ENCODE results near the gene MIPEP. TPM values are rescaled to one million over a fixed set of nuclear protein-coding genes. Genes with fewer than 3 reads are reported as not detected.

MIPEP gene
- total RNA-seq, 1 donor from 2014 or later = 15.7 TPM

GRCh38 chr13:23692816-23693215, 196.4 kb downstream of the MIPEP start:
- H3K4me3 ChIP-seq (ENCODE audit: low read depth, low read length) = peak overlapping the region; percentile 12
- no peak for TF ChIP-seq CTCF (conservative IDR thresholded peaks at IDR 0.05; ENCODE audit: low read depth, low read length)
- no peak for DNase-seq (ENCODE audit: low read depth)

DNA sequence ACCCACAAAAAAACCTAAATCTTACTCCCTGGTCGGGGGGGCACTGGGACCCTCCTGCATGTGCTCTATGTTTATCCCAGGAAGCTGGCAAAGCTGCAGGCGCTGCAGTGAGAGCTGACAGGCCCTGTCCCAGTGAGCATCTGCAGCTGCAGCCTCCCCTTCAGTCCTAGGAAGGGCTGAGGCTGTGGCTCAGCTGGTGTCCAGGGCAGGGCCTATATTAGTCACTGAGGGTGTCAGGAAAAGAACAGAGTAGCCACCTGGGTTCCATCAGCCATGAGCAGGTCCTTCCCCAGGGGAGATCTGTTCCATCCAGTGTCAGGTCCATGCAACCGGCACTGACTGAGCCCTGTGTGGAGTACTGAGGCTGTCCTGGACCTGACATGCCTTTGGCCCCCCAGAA, 198.5 kb downstream of the MIPEP start:
- no peak for DNase-seq (ENCODE audit: low read depth)
- TF ChIP-seq CTCF (conservative IDR thresholded peaks at IDR 0.05; ENCODE audit: low read depth, low read length) = no peak
- H3K4me3 ChIP-seq (ENCODE audit: low read depth, low read length) = no peak overlapping the region

- H3K4me3 ChIP-seq (ENCODE audit: low read depth, low read length) = no peak overlapping the region
- no peak for TF ChIP-seq CTCF (conservative IDR thresholded peaks at IDR 0.05; ENCODE audit: low read depth, low read length)
- DNase-seq (ENCODE audit: low read depth) = no peak
These were observed 200.9 kb downstream of the MIPEP start for GRCh38 chr13:23688336-23688735.

DNA sequence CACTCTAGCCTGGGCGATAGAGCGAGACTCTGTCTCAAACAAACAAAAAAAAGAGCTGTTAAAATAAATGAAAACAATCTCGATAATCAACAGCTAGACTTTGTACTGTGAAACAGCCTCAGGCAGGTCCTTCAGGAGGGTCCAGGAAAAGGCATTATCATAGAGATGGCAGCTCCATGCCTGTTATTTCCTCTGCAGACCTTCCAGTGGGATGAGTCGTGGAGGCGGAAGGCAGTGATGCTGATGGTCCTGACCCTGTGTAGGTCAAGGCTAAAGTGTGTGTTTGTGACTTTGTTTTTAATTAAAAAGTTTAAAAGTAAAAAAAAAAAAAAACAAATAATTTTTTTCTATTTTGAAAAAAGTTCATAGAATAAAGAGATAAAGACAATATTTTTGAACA, 201.6 kb downstream of the MIPEP start:
- no peak overlapping the region for H3K4me3 ChIP-seq (ENCODE audit: low read depth, low read length)
- no peak for DNase-seq (ENCODE audit: low read depth)
- no peak for TF ChIP-seq CTCF (conservative IDR thresholded peaks at IDR 0.05; ENCODE audit: low read depth, low read length)

DNA sequence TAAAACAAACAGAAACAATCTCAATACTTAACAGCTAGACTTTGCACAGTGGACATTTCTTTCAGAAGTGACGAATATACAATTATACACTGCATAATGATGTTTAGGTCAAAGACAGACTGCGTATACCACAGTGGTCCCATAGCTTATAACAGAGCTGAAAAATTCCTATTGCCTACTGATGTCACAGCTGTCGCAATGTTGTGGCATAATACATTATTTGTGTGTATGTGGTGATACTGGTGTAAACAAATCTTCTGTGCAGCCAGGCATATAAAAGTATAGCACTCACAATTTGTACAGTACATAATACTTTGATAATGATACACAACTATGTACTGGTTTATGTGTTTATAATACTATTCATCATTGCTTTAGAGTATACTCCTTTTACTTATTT, 202.3 kb downstream of the MIPEP start:
- H3K4me3 ChIP-seq (ENCODE audit: low read depth, low read length) = no peak overlapping the region
- no peak for TF ChIP-seq CTCF (conservative IDR thresholded peaks at IDR 0.05; ENCODE audit: low read depth, low read length)
- no peak for DNase-seq (ENCODE audit: low read depth)

GRCh38 chr13:23685416-23685815, 203.8 kb downstream of the MIPEP start:
- no peak overlapping the region for H3K4me3 ChIP-seq (ENCODE audit: low read depth, low read length)
- no peak for DNase-seq (ENCODE audit: low read depth)
- TF ChIP-seq CTCF (conservative IDR thresholded peaks at IDR 0.05; ENCODE audit: low read depth, low read length) = no peak

DNA sequence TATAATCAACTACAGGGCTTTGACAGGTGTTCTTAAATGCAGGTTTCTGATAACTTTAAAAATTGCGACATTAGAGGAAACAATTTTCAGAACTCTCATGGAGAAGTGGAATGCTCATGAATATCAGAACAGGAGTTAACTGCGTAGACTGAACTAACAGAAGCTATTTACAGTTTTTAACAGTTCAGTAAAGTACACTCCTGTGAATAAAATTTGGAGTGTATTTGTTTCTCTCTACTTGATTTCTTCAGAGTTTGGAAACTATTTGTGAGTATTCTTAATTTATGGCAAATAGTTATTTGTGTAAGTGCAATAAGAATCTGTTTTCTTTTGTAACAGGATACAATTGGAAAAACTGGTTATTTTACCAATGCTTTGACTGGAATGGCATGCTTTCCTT, 204.6 kb downstream of the MIPEP start:
- DNase-seq (ENCODE audit: low read depth) = no peak
- no peak for TF ChIP-seq CTCF (conservative IDR thresholded peaks at IDR 0.05; ENCODE audit: low read depth, low read length)
- H3K4me3 ChIP-seq (ENCODE audit: low read depth, low read length) = no peak overlapping the region
